NCI-H510A (cell line): ENCODE data around the gene ABHD14A.

ENCODE experiments used
- DNase-seq: peaks from one replicate; lab custom pipeline; 2025; lab: John Stamatoyannopoulos, UW

The ABHD14A gene

DNA sequence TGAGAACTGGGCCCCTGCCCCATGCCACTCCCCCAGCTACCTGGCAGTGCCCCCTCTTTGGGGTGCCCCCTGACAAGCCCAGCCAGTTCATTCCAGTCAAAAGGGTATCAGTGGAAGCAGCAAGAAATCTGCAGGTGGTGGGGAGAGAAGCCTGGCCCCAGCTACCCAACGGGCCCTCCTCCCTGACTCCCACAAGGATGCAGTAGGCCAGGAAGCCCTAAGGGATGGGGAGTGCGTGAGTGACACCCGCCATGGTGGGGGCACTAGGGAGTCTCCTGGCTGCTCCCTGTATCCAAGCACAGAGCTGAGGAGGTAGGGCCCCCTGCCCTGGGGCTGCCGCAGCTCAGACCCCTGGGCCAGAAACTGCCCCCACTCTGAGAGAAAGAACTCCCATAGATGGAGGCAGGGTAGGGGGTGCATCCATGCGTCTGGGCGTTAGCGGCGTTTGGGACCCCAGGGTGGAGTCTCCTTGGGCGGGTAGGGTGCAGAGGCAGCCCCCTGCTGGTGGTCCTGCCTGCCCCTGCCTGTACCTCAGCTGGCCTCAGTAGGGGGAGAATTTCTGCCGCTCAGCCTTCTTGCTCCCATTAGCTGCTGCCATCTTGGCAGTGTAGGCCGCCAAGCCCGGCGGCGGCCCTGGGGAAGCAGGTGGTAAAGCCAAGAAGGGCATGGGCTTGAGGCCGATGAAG is 17.2 kb upstream of the ABHD14A start:
- no peak for DNase-seq

DNA sequence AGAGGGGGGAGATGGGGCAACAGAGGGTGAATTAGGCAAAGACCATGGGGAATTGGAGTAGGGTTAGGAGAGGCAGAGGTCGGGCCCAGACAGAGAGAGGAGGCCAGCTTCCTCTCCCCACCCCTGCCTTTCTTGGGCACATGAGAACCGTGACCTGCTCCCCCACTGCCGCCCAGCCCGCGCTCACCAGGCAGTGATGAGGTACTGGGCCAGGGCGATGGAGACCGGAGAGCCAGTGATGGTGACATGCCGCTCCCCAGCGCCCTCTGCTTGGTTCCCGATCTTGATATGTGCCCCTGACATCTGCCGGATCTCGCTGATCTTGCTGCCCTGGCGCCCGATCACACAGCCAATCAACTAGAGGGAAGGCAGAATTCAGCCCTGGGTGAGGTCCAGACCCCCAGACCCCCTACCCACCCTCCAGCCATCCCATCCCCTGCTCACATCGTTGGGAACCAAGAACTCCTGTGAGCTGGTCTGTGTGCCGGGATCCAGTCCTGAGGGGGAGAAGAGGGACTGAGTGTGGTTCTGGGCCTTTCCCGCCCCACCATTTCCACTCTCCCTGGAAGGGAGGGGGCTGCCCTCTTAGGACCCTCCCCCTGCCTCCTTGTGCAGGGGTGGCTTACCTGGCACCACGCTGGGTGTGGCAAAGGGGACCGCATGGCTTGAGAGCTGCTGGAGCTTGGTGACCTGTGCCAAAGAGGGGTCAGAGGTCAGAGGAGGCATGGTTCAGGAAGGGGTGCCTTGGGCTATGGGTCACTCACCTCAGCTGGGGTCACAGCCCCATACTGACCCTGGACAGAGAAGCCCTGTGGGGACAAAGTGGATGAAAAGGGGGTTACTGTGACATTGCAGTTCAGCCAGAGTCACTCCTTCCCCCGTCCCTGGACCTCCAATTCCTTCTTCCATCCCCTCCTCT is 16.0 kb upstream of the ABHD14A start:
- DNase-seq: no peak

DNA sequence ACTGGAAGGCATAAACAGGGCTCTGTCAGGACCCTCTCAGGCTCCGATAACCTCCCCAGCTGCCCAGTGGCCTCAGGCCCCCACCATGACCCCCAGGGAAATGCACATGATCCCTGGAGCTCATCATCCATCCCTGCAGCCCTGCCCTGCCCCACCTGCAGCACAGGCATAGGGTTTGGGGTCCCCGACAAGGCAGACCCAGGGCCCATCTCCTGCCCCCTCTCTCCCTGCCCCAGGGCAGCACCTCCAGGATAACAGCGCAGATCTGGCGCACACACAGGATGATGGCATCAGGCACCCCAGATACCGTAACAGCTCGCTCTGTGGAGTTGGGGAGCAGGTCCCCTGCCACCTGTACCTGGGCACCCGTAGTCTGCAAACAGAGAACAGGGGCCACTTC is 15.2 kb upstream of the ABHD14A start:
- no peak for DNase-seq

DNA sequence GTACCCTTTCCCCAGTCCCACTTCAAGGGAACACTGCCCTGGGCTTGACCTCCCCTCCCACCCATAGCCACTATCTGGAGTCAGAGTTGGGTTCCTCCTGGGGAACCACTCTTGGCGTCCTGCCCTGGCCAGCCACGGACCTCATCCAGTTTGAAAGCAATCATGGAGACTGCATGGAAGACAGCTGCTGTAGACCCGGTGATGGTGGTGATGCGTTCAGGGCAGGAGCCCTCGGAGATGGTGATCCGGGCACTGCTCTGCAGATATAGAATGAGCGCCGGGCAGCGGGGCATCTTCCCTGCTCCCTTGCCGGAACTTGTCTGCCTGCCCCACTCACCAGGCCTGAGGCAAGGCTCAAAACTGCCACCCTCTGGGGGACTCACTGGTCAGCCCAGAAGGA is 14.5 kb upstream of the ABHD14A start:
- no peak for DNase-seq

DNA sequence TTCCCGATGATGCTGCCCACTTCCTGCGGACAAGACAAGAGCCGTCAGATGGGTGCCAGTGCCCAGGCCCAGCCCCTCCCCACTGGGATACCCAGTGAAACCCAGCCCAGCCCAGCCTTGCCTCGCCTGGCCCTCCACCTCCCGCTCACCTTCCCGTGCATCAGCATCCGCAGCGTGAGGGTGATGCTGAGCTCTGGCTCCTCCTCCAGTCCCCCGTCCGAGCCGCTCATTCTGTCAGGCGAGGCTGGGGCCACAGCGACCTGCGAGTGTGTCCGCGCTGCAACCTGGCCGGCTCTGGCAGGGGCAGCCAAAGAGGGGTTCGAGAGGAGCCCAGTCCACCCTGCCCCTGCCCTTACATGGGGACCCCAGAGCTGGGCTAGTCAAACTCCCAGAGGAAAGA is 13.9 kb upstream of the ABHD14A start:
- DNase-seq: no peak

DNA sequence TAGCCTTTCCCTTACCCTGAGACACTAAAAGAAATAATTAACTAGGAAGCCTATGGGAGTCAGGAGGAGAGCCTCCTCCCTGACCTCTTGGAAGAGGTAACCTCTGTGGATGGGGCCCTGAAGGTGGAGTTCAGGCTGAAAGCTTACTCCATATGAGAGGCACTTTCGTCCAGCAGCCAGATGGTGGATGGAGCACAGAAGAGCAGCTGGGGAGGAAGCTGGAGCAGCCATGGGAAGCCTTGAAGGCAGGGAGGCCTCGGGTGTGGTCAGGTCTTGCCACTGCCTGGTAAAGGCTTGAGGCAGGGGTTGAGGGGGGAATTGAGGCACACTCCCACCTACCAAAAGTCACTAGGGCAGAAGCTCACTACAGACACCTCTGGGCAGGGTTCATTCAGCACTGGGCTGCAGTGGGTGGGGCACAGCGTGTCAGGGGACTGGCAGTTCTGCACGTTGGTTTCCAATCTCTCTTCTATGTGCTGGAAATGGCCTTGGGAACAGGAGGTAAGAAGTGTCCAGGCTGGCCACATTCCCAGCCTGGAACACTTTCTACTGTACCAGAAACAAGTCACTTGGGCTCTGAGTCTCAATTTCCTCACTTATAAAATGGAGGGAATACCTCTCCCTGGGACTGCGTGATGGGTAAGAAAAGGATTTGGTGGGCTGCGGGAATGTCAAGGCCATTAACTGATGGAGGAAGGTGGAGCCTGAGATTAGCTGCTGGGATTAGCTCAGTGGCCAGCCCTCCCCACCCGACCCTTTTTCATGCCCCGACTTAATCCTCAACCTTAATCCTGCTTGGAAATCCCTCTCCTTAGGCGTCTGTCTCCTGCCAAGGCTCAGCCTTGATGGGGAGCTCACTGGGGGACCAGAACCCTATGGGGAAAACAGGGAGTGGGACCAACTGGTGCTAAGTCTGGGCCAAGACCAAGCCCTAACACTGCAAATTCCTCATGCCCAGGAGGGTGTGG is 13.0 kb upstream of the ABHD14A start:
- DNase-seq: no peak

DNA sequence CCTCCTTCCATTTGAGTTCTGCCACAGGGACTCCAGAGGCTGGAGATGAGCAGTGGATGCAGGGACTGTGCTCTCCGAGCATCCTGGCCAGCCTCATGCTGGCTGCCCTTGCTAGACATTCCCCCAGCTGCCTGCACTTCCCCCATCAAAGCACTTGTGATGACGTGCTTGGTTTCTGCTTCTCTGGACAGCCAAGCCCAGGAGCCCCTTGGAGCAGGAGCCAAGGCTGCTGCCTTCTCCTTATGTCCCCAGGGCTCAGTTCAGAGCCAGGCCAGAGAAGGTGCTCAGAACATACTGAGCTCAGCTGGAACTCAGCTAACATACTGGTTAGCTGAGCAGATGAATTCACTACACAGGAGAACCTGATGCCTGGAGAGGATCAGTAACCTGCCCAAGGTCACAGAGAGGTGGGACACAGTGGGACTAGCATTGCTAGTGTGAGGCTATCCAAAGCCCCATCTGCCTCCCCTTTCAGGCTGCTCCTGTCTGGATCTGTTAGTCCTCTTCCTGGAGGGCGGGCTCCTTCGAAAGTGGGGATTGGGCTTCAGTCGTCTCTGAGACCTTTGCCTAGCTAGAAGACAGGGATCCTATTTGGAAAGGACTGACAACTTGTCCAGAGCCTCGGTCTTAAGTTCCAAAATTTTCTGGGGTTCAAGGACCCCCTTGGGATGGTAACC is 11.9 kb upstream of the ABHD14A start:
- no peak for DNase-seq

DNA sequence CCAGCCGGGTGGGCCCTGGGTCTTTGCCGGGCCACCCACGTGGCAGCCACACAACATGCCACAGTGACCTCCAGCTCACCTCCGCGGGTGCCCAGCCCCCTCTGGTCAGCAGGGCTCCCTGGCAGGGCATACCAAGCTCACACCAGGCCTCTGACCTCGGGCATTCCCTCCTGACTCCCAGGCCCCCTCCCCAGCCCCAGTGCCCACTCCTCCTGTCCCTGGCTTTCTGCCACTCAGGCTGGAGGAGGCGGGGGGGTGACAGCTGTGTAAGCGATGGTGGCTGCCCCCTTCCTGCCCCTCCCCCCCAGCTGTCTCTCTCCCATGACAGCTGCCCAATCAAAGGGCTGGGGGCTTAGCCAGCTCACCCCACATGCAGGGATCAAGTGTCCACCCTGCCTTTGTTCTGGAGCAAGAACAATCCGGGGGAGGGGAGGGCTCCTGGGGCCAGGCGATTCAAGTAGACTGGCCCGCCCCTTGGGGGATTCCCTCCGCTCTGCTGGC is 10.9 kb upstream of the ABHD14A start:
- DNase-seq: no peak

DNA sequence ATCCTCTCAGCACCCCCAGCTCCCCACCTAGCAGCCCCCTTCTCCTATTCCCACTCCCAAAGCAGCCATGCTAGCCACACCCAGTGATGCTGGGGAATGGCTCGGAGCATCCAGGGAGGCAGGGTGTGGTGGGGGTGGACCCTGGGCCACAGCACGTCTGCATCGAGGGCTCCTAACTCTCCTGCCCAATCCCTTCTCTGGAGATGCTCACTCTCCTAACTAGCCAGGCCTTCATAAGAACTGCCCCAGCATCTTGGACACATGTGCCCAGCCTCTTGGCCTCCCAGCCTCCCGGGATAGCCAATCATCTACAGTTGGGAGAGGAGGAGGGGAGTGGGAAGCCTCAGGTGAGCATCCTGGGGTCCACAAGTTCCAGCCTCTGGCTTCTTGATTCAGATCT is 10.3 kb upstream of the ABHD14A start:
- DNase-seq: no peak

DNA sequence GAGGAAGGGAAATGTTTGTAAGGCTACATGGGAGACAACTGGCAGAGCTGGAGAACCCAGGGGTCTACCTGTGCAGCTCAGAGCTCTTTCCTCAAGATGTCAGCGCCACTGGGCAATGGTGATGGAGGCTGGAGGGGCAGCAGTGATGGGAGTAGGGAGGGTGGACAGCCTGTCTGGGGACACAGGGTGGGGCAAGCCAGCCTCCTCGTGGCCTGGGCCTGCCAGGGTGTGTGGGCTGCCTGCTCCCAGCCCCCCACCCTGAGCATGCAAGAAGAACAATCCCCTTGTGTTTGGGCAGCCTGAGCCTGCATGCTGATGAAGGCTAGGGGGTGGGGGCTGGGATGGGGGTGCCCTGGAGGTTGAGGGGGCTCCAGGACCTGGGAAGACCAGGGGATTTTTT is 8.8 kb upstream of the ABHD14A start:
- DNase-seq: no peak

DNA sequence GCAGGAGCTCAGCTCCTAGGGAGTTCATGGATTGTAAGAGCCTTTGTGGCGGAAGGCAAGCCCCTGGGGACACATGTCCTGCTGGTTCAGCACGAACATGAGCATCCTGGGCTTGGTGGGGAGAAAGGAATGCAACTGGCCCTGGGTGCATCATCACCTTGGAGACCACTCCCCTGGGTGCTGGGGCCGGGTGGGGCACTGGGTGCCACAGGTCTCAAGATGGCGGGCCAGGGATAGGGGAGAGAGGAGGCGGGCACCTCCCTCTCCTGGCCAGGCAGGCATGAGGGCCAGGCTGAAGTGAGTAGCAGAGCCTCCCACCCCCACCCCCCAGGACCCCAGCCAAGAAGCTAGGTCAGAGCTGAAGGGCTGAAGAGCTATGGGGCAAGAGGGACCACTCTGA is 8.4 kb upstream of the ABHD14A start:
- no peak for DNase-seq

DNA sequence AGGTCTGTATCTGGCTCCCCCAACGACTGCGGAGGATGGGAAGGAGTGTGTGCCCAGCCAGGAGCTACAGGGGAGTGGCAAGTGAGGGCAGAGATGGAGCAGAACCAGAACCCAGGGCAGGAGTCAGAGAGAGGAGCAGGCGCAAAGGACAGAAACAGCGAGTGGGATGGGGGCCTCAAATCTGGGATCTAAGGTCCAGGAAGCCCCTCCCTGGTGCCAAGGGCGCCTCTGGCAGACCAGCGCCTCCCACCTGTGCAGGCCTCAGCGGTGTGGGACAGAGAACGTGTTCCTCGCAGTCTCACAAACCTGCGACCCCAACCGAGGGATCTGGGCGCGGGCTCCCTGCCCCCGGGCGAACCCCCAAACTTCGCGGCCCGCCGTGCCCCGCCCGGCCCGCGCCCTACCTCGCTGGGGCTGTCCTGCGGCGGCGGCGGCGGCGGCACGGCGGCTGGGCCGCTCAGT is 7.9 kb upstream of the ABHD14A start:
- DNase-seq: no peak

DNA sequence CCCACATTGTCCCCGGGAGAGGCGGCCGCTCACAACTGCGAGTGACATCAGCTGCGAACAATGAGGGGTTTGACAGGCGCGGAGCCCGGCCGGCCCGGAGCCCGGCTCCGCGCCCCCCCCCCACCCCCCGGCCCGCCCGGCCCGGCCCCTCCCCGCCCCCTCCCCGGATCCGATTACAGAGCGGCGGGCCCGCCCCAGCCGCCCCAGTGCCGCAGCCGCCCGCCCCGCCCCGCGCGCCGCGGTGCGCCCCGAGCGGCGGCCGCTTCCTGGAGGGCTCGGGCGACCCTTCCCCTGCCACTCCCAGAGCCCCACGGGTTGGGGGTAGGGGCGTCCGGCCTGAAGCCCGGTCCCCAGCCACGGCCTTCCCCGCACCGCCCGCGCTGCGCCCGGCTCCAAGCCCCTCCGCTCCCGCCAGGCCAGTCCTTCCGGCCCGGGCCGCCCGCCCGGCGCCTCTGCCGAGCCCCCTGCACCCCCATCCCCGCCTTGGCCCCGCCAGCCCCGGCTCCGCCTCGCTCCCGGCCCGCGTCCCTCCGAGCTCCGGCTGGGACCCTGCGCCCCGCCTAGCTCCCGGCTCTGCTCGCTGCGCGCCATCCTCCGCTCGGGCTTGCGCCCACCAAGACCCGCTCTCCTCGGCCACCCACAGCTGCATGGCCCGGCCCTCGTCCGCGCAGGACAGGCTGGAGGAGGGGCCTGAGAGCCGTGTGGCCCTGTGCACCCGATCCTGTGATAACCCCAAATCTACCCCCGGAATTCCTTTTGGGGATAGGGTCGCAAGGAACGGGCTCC is 7.3 kb upstream of the ABHD14A start, which contains the start of gene PCBP4:
Gene PCBP4, minus strand, starts transcription at position 71 of the 786 bp plus-strand sequence. CDS start 6,214 bp downstream, outside the sequence.
- peak; percentile 28 for DNase-seq

DNA sequence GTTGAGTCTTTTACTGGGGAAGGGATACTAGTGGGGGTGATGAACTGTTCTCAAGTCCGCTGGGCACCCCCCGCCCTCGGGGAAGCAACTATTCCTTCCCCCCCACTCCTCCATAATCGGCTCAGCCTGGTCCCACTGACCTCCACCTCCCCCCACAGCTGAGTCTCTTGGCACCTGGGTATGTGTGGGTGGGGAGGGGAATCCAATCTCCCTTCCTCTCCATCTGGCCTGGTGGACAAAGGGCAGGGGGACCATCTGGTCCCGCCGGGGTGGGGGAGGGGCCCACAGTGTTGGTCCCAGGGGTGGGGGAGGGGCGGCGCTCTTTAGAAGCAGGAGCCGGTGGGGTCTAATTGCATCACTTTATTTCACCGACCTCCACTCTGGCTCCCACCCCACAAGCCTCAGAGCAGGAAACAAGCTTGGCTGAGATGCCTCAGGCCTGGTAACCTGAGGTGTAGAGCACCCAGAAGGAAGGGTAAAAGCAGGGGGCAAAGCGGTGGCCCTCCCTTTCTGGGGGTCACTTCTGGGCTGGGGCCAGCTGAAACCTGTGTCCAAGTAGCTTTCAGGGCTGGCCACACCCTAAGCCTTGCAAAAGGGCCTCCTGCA is 6.6 kb upstream of the ABHD14A start:
- peak; percentile 14 for DNase-seq

DNA sequence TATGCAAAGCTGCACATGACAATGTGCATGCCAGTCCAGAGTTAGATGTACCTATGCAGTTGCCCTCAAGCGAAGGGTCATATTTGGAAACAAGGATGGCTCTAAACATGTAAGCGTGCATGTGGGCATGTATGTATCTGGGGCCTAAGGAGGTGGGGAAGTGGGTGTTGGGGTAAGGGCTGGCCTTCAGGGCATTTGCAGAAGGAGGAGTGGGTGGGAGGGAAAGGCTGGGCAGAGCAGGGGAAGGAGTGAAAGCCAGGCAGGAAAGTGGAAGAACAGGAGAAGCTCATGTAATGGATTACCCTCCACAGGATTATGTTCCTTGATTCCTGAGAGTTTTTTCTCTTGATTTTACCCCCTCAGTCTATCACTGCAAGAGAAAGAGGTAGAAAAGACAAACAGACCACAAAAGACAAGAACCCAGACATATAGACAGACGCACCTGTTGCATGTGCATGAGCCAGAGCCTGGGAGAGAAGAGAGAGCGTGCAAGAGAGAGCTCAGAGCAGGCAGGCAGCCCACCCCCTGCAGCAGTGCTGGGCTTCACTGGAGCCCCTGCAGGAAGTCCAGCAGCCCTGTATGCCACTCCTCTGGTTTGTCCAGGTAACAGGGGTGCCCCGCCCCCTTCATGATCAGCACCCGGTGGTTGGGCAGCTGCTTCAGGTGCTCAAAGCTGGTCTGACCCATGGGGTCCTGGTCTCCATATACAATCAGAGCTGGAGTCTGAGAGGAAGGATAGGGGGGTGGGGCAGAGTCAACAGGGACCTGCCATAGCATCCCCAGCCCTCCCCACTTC is 5.8 kb upstream of the ABHD14A start:
- peak; percentile 19 for DNase-seq

DNA sequence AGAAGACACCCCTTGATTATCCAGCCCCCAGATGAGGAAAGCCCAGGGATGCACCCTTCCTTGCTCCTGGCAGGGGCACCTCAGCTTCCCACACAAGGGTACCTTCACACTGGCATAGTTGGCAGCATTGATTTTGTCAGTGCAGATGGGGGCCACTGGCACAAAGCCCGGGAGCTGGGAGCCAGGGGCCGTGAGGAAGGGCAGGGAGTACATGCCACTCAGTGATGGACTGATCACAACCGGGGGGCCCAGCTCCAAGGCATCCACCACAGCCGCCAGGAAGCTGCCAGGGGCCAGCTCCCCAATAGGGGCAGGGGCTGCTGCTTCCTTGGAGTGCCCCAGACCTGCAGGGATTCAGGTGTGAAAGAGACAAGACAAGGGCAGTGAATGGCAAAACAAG is 5.0 kb upstream of the ABHD14A start:
- DNase-seq: no peak

DNA sequence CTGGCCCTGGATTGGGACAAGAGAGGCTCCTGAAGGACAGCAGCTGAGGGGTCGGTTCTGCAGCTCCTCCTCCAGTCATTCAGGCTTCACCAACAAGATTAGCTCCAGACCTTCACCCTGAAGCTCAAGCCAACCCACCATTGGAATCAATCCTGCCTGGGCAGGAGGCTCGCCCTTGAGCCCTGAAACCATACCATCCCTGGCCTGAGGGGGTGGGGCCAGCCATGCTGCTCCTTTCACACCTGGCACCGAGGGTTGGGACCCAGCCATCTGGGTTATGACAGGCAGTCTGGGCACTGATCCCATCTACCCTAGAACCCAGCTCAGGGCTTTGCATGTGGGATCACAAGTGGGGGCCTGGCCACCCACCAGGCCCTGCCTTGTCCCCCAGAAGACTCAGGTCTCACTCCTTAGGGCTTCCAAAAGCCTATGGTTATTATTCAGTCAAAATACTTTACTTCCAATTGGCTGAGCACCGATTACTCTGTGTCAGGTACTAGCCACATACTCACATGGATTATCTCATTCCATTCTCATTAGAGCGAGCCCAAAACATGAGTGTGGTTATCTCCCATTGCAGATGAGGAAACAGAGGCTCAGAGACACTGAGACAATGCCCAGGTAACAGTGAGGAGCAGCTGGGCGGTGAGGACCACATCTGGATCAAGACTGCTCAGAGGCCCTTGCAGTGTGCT is 4.1 kb upstream of the ABHD14A start:
- peak; percentile 5 for DNase-seq

DNA sequence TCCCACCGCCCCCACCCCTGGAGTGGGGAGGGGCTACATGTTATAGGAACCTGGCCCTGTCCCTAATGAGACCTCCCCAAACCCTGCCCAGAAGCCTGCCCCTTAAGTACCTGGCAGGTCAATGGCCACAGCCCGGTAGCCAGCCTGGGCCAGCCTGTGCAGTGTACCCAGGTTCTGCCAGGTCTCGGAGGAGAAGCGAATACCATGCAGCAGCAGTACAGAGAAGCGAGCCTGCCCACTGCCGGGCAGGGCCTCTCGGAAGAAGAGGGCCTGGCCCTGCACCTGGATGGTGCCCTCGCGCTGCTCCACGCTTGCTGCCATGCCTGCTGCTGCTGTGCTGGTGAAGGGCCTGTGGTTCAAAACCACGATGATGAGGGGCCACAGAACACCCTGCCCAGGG is 3.5 kb upstream of the ABHD14A start:
- no peak for DNase-seq
